Raji (cell line): Measurements from ENCODE around the gene ARL8B.

Experiments
- POLR2A ChIP-seq: IDR thresholded peaks from 2 replicates; pipeline ENCODE4 v1.6.1; 2011; ENCODE audit warnings: low read depth, low read length, control low read depth; ENCODE audit not compliant: insufficient read depth

Gene ARL8B

DNA sequence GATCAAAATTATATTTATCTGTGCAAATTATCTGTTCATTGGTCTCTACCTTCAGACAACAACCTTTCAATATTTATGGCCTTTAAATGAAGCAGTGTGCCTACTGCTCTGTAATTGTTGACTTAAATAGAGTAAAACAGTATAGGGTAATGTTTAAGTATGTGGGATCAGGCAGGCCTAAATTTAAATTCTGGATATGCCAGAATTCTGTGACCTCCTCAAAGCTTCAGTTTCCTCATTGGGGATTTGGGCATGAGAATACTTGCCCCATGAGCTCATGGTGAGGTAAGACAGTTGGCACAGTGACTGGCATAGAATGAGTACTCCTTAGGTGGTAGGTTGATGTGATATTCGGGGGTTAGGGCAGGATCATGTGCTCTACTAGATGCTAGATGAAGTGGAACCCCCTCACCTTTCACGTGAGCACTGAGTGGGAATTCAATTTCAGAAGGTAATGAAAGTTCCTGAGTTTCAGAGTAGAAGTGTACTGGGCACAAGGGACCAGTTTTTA is 14.9 kb downstream of the ARL8B start:
- TF ChIP-seq POLR2A: no peak

DNA sequence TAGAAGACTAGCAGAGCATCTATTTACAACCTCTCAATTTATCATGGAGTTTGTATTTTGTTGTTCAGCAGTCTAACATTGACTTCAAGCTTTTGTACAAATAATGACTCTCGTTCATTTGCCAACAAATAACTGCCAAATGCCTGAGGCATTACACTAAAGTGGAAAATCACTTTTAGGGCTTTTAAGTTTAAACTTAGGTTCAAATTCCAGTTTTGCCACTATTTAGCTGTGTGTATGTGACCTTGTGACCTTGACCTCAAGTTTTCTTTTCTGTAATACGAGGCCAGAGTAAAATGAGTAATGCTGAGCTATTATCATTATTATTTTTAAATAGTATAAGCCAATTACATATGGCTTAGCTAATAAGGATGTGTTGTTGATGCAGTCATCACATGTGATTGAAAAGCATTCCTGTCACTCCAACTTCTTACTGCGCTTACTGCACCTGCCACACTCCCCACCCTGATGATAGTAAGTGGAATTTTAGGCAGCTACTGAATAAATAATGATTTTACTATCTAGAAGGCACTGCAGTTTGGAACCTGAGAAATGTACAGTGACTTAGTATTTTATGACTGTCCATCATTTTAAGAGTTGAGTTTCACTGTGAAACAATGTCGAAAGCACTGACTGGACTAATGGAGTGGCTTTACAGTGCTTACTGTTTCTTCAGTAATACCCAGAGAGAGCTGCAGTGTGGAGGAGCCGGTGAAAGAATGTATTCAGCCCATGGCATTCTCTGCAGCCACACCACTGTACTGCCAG is 16.3 kb downstream of the ARL8B start:
- TF ChIP-seq POLR2A: no peak

DNA sequence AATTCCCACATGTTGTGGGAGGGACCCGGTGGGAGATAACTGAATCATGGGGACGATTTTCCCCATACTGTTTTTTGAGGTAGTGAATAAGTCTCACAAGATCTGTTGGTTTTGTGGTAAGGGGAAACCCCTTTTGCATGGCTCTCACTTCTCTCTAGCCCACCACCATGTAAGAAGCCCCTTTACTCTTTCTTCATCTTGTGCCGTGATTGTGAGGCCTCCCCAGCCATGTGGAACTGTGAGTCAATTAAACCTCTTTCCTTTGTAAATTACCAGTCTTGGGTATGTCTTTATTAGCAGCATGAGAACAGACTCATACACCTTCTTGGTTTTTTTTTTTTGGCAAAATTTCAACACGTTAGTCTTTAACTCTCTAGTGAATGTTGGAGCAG is 18.1 kb downstream of the ARL8B start:
- no peak for TF ChIP-seq POLR2A

DNA sequence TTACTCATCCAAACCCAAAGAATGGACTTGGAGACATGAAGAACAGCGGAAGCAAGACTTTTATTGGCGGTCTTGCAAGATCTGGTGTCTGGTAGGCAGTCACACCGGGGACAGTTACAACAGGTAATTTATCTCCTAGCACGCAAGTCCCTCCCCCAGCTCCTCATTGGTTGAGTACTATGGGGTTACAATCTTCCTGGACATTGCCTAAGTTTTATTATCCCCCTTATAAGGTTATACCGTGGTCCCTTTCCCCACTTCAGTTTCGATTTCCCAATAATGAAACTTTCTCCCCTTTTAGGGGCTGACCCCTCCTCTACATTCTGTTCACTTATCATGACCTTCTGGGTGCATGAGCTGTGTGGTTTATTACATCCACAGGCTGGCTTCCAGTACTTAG is 18.7 kb downstream of the ARL8B start:
- no peak for TF ChIP-seq POLR2A

DNA sequence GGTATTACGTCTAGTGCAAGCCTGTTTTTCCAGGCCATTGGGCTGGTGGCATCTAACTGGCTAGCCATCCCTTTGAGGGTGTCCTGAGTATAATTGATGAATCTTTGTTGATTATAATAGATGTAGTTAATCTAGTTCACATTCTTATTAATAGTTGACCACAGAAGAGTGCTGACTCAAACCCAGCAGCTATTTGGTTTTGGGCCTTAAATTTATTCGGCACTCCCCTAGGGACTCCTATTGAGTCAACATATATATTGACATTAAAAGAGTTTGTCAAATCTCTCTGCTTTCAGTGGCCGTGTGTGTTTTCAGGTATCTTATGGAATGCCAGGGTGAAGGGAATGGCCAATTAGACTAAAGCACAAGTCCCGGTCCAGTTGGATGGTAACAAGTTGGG is 19.7 kb downstream of the ARL8B start:
- TF ChIP-seq POLR2A: no peak

DNA sequence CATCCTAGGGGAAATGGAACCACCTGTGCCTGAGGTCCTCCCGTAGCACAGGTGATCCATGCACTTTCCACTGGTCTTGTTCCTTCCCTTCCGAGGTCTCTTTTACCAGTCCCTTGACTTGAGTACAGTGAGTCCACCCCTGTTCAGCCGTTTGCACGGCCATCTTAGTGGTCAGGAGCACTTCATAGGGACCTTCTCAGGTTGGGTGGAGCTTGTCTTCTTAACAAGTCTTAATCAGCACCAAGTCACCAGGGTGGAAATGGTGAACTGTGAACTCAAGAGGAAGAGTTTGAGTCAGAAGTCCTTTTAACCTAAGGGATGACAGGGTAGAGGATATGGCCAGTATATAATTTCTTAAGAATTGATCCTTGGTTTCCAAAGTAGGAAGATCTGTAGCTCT is 21.4 kb downstream of the ARL8B start:
- no peak for TF ChIP-seq POLR2A

DNA sequence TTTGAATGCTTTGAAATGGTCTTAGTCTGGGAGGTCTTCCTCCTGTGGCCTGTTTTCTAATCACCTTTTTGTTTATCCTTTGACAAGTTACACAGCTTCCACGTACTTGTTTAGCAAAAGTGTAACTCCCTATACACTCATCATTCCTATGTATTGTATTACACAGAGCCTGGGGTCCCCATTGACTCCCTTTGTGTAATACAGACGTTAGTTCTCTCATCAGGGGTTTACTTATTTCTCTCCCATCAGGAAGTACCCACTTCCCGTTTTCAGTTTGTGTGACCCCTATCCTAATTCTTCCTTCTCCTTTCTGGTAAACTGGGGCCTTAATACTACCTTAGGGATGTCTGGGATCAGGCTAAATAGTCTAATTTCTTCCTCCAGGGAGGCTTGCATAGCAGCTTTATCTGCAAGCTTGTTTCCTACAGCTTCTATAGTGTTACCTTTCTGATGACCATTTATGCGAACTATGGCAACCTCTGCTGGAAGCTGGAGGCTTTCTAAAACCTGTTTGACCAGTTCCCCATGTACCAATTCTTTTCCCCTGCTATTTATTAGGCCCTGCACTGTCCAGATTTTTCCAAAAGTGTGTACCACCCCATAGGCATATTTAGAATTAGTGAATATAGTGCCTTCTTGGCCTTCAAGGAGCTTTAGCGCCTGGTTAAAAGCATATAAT is 22.4 kb downstream of the ARL8B start:
- TF ChIP-seq POLR2A: no peak

DNA sequence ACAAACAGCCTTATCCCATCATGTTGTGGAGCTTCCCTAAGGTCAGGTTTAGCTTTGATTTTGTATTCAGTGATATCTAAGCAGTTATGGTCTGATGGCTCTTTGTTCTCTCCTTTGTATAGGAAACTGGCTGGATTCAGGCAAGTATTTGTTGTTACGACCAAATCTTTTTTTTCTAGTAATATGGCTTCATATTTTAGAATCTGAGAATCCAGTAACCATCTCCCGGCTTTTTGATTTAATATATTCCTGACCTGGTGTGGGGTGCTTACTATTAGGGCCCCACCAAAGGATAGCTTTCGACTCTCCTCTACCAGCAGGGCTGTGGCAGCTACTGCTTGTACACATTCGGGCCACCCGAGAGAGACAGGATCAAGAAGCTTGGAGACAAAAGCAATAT is 23.0 kb downstream of the ARL8B start:
- TF ChIP-seq POLR2A: no peak

DNA sequence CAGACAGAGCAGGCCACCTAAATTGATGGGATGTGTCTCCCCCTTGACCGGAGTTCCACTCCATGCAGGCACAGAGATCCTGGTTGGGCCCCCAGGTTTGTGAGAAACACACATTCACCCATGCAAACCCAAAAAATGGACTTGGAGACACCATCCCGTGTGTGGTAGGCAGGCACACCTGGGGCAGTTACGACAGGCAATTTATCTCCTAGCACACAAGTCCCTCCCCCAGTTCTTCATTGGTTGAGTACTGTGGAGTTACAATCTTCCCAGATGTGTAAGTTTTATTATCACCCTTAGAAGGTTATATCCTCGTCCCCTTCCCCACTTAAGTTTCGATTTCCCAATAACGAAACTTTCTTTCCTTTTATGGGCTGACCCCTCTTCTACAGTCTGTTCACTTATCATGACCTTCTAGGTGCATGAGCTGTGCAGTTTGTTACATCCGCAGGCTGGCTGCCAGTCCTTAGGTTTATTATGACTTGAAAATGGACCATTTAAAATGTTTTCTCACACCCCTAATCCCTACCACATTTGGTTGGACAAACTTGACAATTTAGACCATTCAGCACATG is 27.3 kb downstream of the ARL8B start:
- no peak for TF ChIP-seq POLR2A

DNA sequence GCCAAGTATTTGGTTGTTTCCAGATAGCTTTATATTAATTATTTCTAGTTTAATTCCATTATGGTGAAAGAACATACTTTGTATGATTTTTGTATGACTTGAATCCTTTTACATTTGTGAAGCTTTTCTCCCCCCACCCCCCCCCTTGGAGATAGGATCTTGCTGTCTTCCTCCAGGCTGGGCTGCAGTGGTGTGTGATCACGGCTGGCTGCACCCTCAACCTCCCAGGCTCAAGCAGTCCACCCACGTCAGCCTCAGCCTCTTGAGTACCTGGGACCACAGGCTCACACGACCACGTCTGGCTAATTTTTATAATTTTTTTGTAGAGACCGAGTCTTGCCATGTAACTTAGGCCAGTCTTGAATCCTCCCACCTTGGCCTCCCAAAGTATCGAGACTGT is 29.5 kb downstream of the ARL8B start:
- no peak for TF ChIP-seq POLR2A

DNA sequence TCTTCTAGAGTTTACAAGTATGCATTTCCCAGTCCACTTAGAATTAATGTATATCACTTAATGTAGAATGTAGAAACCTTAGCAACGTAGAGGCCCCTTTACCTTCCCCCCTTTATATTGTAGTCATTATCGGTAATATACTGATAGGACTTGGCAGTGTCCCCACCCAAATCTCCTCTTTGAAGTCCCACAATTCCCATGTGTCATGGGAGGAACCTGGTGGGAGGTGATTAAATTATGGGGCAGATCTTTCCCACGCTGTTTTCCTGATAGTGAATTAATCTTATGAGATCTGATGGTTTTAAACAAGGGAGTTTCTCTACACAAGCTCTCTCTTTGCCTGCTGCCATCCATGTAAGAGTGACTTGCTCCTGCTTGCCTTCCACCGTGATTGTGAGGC is 31.0 kb downstream of the ARL8B start:
- TF ChIP-seq POLR2A: no peak

DNA sequence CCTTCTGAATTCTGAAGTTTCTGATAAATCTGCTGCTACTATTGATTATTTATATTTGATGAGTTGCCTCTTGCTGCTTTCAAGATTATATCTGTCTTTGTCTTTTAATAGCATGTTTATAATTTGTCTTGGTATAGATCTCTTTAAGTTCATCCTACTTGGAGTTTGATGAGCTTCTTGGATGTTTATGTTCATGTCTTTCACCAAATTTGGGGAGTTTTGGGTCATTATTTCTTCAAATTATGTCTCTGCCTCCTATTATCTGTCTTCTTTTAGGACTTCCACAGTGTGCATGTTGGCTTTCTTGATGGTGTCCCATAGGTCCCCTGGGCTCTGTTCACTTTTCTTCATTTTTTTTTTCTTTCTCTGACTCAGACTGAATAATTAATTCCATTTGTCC is 33.1 kb downstream of the ARL8B start:
- TF ChIP-seq POLR2A: no peak

DNA sequence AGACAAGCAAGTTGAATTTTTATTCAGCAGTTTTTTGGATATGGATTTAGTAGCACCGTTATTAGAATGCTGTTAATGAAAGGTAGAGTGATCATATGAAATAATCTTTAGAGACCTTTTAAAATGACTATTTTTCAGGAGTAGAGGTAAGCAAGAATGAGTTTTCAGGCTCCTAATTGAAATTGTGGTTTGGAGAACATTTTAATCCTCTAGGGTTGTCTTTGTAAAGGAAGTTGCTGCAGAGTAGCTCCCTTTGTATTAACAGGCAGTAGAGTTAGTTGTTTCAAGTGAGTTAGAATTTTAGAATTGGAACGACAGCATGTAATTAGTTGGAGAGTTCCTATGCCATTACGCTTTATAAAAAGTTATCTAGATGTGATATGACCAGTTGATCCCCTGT is 38.2 kb downstream of the ARL8B start:
- TF ChIP-seq POLR2A: no peak

DNA sequence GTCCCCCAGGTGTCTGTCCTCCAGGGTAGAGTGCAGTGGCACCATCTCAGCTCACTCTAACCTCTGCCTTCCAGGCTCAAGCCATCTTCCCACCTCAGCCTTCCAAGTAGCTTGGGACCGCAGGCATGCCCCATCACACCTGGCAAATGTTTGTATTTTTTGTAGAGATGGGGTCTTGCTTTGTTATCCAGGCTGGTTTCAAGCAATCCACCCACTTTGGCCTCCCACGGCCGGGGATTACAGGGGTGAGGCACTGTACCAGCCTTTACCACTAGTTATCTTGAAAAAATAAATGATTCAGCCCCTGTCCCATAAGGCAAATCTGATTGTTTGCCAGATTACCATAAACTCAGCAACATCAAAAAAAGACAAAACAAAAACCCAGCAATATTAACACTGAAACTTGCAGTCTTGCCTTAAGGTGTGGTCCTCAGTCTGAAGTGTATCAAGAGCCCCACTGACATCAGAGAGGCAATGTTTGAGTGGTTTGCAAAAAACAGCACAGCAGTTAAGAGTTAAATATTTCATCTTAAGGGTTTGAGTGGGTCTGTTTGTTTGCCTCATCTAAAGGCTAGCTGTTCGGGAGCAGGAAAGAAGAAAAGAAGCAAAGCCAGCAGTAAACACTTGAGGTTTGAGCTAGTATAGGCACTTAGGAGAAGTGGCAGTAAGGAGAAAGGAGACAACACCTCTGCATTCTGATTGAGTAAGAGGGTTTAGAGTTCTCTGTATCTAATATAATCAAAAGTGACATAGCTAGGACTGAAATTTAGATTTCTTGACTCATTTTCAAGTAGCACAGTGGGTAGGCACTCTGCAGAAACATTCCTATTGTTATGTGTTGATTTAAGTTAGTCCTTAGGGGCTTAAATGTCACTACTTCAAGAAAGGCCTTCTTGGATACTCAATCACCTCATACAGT is 39.1 kb downstream of the ARL8B start:
- TF ChIP-seq POLR2A: no peak

DNA sequence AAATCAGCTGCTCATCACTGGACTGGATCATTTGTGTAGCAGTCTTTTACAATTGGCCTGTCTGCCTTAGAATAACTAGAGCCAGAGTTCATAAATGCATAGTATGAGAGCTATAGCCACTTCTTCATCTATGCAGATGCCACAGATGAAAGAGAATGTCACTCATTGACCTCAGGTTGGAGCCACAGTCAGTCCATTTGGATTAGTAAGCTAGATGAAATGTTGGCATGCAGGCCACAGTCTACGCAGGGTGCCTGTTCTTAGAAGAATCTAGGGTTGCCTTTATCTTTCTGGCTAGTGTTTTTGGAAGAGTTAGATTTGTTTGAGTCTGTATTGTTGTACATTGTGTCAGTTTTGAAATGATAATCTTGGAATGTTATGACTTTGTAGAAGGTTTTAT is 40.0 kb downstream of the ARL8B start:
- TF ChIP-seq POLR2A: no peak

DNA sequence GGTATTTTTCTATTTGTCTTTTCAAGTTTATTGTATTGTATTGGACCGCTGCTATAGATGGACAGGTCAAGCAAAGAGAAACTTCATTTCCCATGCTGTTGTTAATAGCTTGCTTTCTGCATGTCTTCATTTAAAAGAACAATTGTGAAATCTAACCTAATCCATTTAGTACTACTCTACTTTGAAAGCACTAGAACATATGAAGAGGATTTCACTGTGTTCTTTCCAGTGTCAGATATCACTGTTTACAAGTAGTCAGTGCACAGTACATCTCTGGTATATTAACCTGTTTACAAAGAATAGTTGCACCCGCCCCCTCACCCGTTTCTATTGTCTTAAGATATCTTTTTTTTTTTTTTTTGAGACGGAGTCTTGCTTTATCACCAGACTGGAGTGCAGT is 43.6 kb downstream of the ARL8B start:
- no peak for TF ChIP-seq POLR2A

DNA sequence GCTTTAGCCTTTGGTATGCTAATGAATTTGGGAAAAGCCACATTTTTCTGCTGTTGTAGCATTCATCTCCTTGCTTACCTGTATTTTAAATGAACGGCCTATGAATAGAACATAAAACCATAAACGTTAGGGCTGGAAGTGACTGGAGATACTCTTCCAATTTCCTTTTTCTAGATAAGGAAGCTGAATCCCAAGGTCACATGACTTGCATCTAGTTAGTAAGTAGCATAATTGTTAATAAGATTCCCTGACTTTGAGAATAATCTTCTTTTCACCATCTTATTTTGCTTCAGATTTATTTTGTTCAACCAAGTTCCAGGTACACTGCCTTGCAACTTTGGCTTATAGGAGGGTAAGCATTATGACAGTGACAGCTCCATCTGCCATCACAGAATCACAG is 44.8 kb downstream of the ARL8B start:
- no peak for TF ChIP-seq POLR2A
